IMR-90 (cell line): ENCODE results near the gene ACKR1. TPM values are rescaled to one million over a fixed set of nuclear protein-coding genes. Genes with fewer than 3 reads are reported as not detected.

Experiments
- ATAC-seq: fragments of 200-7000 bp; cut with Tn5 transposase; 2 replicates; pipeline ENCODE4 v1.9.1; 2020; ENCODE audit warnings: low read depth, mild to moderate bottlenecking, moderate library complexity
- BruUV-seq: library from RNA; stranded (reverse); fragments of 400-500 nt; replicated peaks from 2 replicates; lab custom pipeline; 2021; lab: Mats Ljungman, UMichigan
- CTCF ChIA-PET: fragments of 300-600 bp; formaldehyde crosslinking; extraction: SDS; loops from one replicate; lab custom pipeline; 2021; ENCODE audit warnings: antibody characterized with exemption; lab: Yijun Ruan, JAX
- POLR2A ChIA-PET: fragments of 300-600 bp; sonication (Branson Sonifier 250); formaldehyde crosslinking; loops from one replicate; lab custom pipeline; 2022; ENCODE audit warnings: antibody characterized with exemption; ENCODE audit not compliant: unreplicated experiment; lab: Charles Lee
- DNase-seq: peaks from one replicate; pipeline ENCODE4 v3.0.0; 2013
- H2AFZ ChIP-seq: replicated peaks from 2 replicates; pipeline ENCODE3; 2013; ENCODE audit warnings: low read length, mild to moderate bottlenecking; ENCODE audit not compliant: poor library complexity
- H2AK5ac ChIP-seq: 2 replicates; pipeline ENCODE4 v1.6.1; 2013; ENCODE audit warnings: low read depth, low read length, inconsistent platforms
- H2AK9ac ChIP-seq: replicated peaks from 2 replicates; pipeline ENCODE3; 2013; ENCODE audit warnings: mild to moderate bottlenecking, low read depth, low read length, moderate library complexity; ENCODE audit not compliant: poor library complexity
- H2BK120ac ChIP-seq: 2 replicates; pipeline ENCODE4 v1.6.1; 2013; ENCODE audit warnings: low read depth, low read length, inconsistent platforms
- H2BK15ac ChIP-seq: 3 replicates; pipeline ENCODE4 v1.6.1; 2013; ENCODE audit warnings: low read depth, low read length, inconsistent platforms
- H2BK20ac ChIP-seq: 2 replicates; pipeline ENCODE4 v1.6.1; 2013; ENCODE audit warnings: low read depth, mild to moderate bottlenecking, inconsistent platforms, low read length, moderate library complexity
- H2BK5ac ChIP-seq: 2 replicates; pipeline ENCODE4 v1.6.1; 2013; ENCODE audit warnings: mild to moderate bottlenecking, low read depth, low read length, inconsistent platforms; ENCODE audit not compliant: poor library complexity, severe bottlenecking
- H3K14ac ChIP-seq: replicated peaks from 2 replicates; pipeline ENCODE4 v1.6.1; 2013; ENCODE audit warnings: low read depth, low read length, inconsistent platforms
- H3K18ac ChIP-seq: 2 replicates; pipeline ENCODE4 v1.6.1; 2013; ENCODE audit warnings: low read depth, low read length, control low read depth
- H3K23ac ChIP-seq: 2 replicates; pipeline ENCODE4 v1.6.1; 2013; ENCODE audit warnings: low read depth, low read length, inconsistent platforms
- H3K27ac ChIP-seq: 2 replicates; pipeline ENCODE4 v1.5.1; 2013; ENCODE audit warnings: mild to moderate bottlenecking, control low read depth, low read length; ENCODE audit not compliant: insufficient read depth
- H3K27me3 ChIP-seq: 2 replicates; pipeline ENCODE4 v1.6.1; 2013; ENCODE audit warnings: low read length; ENCODE audit not compliant: control insufficient read depth, insufficient read depth
- H3K36me3 ChIP-seq: 2 replicates; pipeline ENCODE4 v1.6.1; 2013; ENCODE audit warnings: low read length, mixed read lengths; ENCODE audit not compliant: control insufficient read depth, insufficient read depth
- H3K4ac ChIP-seq: 2 replicates; pipeline ENCODE4 v1.6.1; 2013; ENCODE audit warnings: low read depth, low read length, inconsistent platforms
- H3K4me1 ChIP-seq: 2 replicates; pipeline ENCODE4 v1.6.1; 2013; ENCODE audit warnings: low read length, mixed read lengths; ENCODE audit not compliant: control insufficient read depth, insufficient read depth
- H3K4me2 ChIP-seq: 2 replicates; pipeline ENCODE4 v1.6.1; 2013; ENCODE audit warnings: low read depth, mild to moderate bottlenecking, control low read depth, low read length, moderate library complexity
- H3K4me3 ChIP-seq: 2 replicates; pipeline ENCODE4 v1.5.1; 2013; ENCODE audit warnings: low read depth, mild to moderate bottlenecking, control low read depth, low read length, moderate library complexity; ENCODE audit not compliant: insufficient read depth
- H3K56ac ChIP-seq: 2 replicates; pipeline ENCODE4 v1.6.1; 2013; ENCODE audit warnings: low read length, inconsistent platforms; ENCODE audit not compliant: insufficient read depth; ENCODE audit errors: extremely low read depth
- H3K79me1 ChIP-seq, 2 experiments: 2 replicates each; pipeline ENCODE4 v1.6.1; 2013; ENCODE audit warnings: low read length in 2 of 2, inconsistent platforms in 1 of 2, low read depth in 1 of 2
- H3K9ac ChIP-seq: 2 replicates; pipeline ENCODE4 v1.6.1; 2013; ENCODE audit warnings: low read depth, low read length, control low read depth
- H3K9me1 ChIP-seq: 2 replicates; pipeline ENCODE4 v1.6.1; 2013; ENCODE audit warnings: low read length, inconsistent platforms; ENCODE audit not compliant: insufficient read depth
- H3K9me3 ChIP-seq: 2 replicates; pipeline ENCODE4 v1.6.1; 2013; ENCODE audit warnings: low read length; ENCODE audit not compliant: control insufficient read depth, insufficient read depth
- H4K20me1 ChIP-seq: 2 replicates; pipeline ENCODE4 v1.6.1; 2013; ENCODE audit warnings: low read length, inconsistent platforms; ENCODE audit not compliant: insufficient read depth
- H4K5ac ChIP-seq: 2 replicates; pipeline ENCODE4 v1.6.1; 2013; ENCODE audit warnings: mild to moderate bottlenecking, low read depth, low read length, control low read depth
- H4K8ac ChIP-seq, 2 experiments: 2 replicates each; pipeline ENCODE4 v1.6.1; 2013; ENCODE audit warnings: low read depth in 2 of 2, low read length in 2 of 2, control low read depth in 1 of 2, inconsistent platforms in 1 of 2
- H4K91ac ChIP-seq: 2 replicates; pipeline ENCODE4 v1.6.1; 2013; ENCODE audit warnings: low read depth, low read length, inconsistent platforms; ENCODE audit not compliant: insufficient read depth
- BHLHE40 ChIP-seq: fragments of 150-350 bp; IDR thresholded peaks from 2 replicates; pipeline ENCODE4 v1.6.1; 2016; ENCODE audit warnings: mild to moderate bottlenecking, low read depth, low read length
- CTCF ChIP-seq: conservative IDR thresholded peaks from 2 replicates; pipeline ENCODE4 v1.5.1; 2012; ENCODE audit warnings: mild to moderate bottlenecking, low read depth, low read length, improper control_type of control experiment
- ELK1 ChIP-seq: fragments of 150-350 bp; IDR thresholded peaks from 2 replicates; pipeline ENCODE4 v1.6.1; 2016; ENCODE audit warnings: low read depth, mild to moderate bottlenecking, low read length, moderate library complexity, borderline replicate concordance
- FOS ChIP-seq: fragments of 150-350 bp; IDR thresholded peaks from 2 replicates; pipeline ENCODE4 v1.6.1; 2016; ENCODE audit warnings: low read depth, low read length
- MAZ ChIP-seq: IDR thresholded peaks from 2 replicates; pipeline ENCODE4 v1.6.1; 2012; ENCODE audit warnings: low read depth, mild to moderate bottlenecking, low read length, improper control_type of control experiment, moderate library complexity, borderline replicate concordance
- MXI1 ChIP-seq: IDR thresholded peaks from 2 replicates; pipeline ENCODE4 v1.6.1; 2012; ENCODE audit warnings: low read depth, mild to moderate bottlenecking, low read length, moderate library complexity, borderline replicate concordance
- POLR2A ChIP-seq: IDR thresholded peaks from 2 replicates; pipeline ENCODE4 v1.6.1; 2012; ENCODE audit warnings: mild to moderate bottlenecking, low read depth, low read length
- RAD21 ChIP-seq: IDR thresholded peaks from 2 replicates; pipeline ENCODE4 v1.6.1; 2012; ENCODE audit warnings: low read length, improper control_type of control experiment
- RCOR1 ChIP-seq: IDR thresholded peaks from 2 replicates; pipeline ENCODE4 v1.6.1; 2012; ENCODE audit warnings: mild to moderate bottlenecking, low read length, improper control_type of control experiment; ENCODE audit not compliant: insufficient replicate concordance
- SMC3 ChIP-seq: fragments of 150-350 bp; IDR thresholded peaks from 2 replicates; pipeline ENCODE4 v1.6.1; 2016; ENCODE audit warnings: low read depth, mild to moderate bottlenecking, antibody characterized with exemption, low read length, moderate library complexity
- USF2 ChIP-seq: fragments of 150-350 bp; IDR thresholded peaks from 2 replicates; pipeline ENCODE4 v1.6.1; 2017; ENCODE audit warnings: mild to moderate bottlenecking, antibody characterized with exemption, low read length, low read depth
- WGBS, 2 experiments: methylation state at CpG; one replicate each; pipeline versions ENCODE4 v1.1.5 to v1.1.7; 2013; ENCODE audit warnings: missing lambda C conversion rate in 2 of 2; ENCODE audit not compliant: insufficient read length in 1 of 2; ENCODE audit errors: extremely low coverage in 2 of 2; 5-methylcytosine and 5-hydroxymethylcytosine counted together
- dilution Hi-C: fragments of 300-500 bp; cut with HindIII; formaldehyde crosslinking; loops from one replicate; pipeline ENCODE4 v1.14.3; 2018; ENCODE audit warnings: low sequenced_read_pairs; ENCODE audit not compliant: unreplicated experiment
- in situ Hi-C: fragments of 300-500 bp; cut with MboI; formaldehyde crosslinking; loops from 3 replicates; pipeline ENCODE4 v1.14.3; 2019; ENCODE audit warnings: low sequenced_read_pairs, inconsistent platforms, mixed read lengths
- intact Hi-C: fragments of 100-400 bp; cut with micrococcal nuclease; formaldehyde crosslinking; loops from 2 replicates; pipeline ENCODE4 v1.10.0; 2022
- polyA plus RNA-seq, 3 experiments: library from polyadenylated mRNA; depleted of rRNA; stranded (reverse); fragments of >200 nt; gene quantifications; 2 replicates each; pipeline ENCODE4 v1.2.3, GENCODE V29; 2012; ENCODE audit warnings: low replicate concordance in 1 of 3
- total RNA-seq: library from RNA; depleted of rRNA; stranded (reverse); fragments of >200 nt; gene quantifications from 2 replicates; pipeline ENCODE4 v1.2.3, GENCODE V29; 2012

Gene ACKR1
- total and polyA plus RNA-seq, 2 of the 4 experiments (the other 2 are of a cell fraction) = not detected

- no peak for TF ChIP-seq MXI1
These were observed 42.0 kb upstream of the ACKR1 start (continued) for GRCh38 chr1:159162516-159163265.

- Histone ChIP-seq H2BK20ac (no peak overlapping the region), H3K18ac (no peak overlapping the region), H2BK5ac (no peak overlapping the region), H3K27me3 (no peaks in the 10 kb centered on the region), H3K9me1 (no peaks in the 10 kb centered on the region), H4K91ac (no peak overlapping the region), H2AK9ac (no peak overlapping the region), H3K23ac (no peak overlapping the region), H4K20me1 (no peaks in the 10 kb centered on the region), H4K8ac (no peak overlapping the region), H3K4me3 (no peak overlapping the region), H2AK5ac (no peak overlapping the region), H3K79me1 (no peaks in the 10 kb centered on the region), H3K4me2 (no peak overlapping the region), H3K14ac (no peak overlapping the region), H3K9me3 (no peaks in the 10 kb centered on the region), H4K5ac (no peak overlapping the region), H3K4ac (no peak overlapping the region), H2AFZ (peak overlapping the region; percentile 18), H3K56ac (no peak overlapping the region), H3K9ac (no peak overlapping the region), H3K4me1 (peaks cover 2% of the 10 kb centered on the region; the same call in 1 of the 2 replicates), H2BK15ac (no peak overlapping the region), H2BK120ac (no peak overlapping the region), H3K36me3 (no peaks in the 10 kb centered on the region), H3K27ac (no peak overlapping the region)
- DNase-seq = no peak
- 46% methylated on average over 3 of the region's 9 CpGs; no CpG with 5 or more reads in 1 of the 2 experiments for WGBS, 2 experiments
- intact Hi-C loops = no loop called here
- in situ Hi-C loops = loop anchor here (5.0 kb wide), 1 partner anchor 34 kb away; no protein-coding TSS in a partner anchor
- ChIA-PET POLR2A (no interaction called here), CTCF (interaction anchor here (1.0 kb wide), 1 partner anchor 31 kb away, joined by 3 read pairs; no protein-coding TSS in a partner anchor)
- BruUV-seq = no TSS peak
- ATAC-seq = no peak
- dilution Hi-C loops = no loop called here
- TF ChIP-seq MAZ = no peak
- no peak for TF ChIP-seq BHLHE40
- TF ChIP-seq RCOR1 = no peak
- TF ChIP-seq SMC3 = no peak
- TF ChIP-seq FOS = no peak
- TF ChIP-seq MXI1 = no peak
- no peak for TF ChIP-seq RAD21
- TF ChIP-seq POLR2A = no peak
- TF ChIP-seq ELK1 = no peak
- TF ChIP-seq CTCF = no peak
- no peak for TF ChIP-seq USF2
These were observed 41.0 kb upstream of the ACKR1 start for GRCh38 chr1:159163614-159164228.
